ENCODE results near the gene NEBL.

NEBL gene

GRCh38 chr10:20771051-20771450, 126.1 kb downstream of the NEBL start:
- peak; percentile 17 for DNase-seq

- DNase-seq = no peak
These were observed 127.6 kb downstream of the NEBL start for GRCh38 chr10:20769481-20769880.

- DNase-seq = peak; percentile 15
These were observed 128.3 kb downstream of the NEBL start for GRCh38 chr10:20768843-20769242.

- no peak for DNase-seq
These were observed 130.1 kb downstream of the NEBL start for GRCh38 chr10:20767028-20767427.

GRCh38 chr10:20765066-20765465, 132.0 kb downstream of the NEBL start:
- DNase-seq = no peak

GRCh38 chr10:20760460-20760859, 136.7 kb downstream of the NEBL start:
- DNase-seq = no peak

GRCh38 chr10:20748551-20748950, 148.6 kb downstream of the NEBL start:
- DNase-seq = no peak

- DNase-seq = no peak
These were observed 149.3 kb downstream of the NEBL start for GRCh38 chr10:20747782-20748181.

GRCh38 chr10:20746856-20747255, 150.3 kb downstream of the NEBL start:
- DNase-seq = no peak

GRCh38 chr10:20745556-20746375, 151.3 kb downstream of the NEBL start:
- DNase-seq = no peak

GRCh38 chr10:20744821-20745220, 152.3 kb downstream of the NEBL start:
- DNase-seq = no peak

GRCh38 chr10:20743942-20744341, 153.2 kb downstream of the NEBL start:
- DNase-seq = no peak

GRCh38 chr10:20742737-20743541, 154.2 kb downstream of the NEBL start:
- DNase-seq = no peak

- no peak for DNase-seq
These were observed 157.0 kb downstream of the NEBL start for GRCh38 chr10:20740120-20740519.

GRCh38 chr10:20737107-20737506, 160.0 kb downstream of the NEBL start:
- DNase-seq = no peak

Data from MV-4-11 (cell line).